Retinal pigment epithelial cell (primary cell): ENCODE results near the gene TIMM13.
"Not testable (repeated sequence)": the region's sequence is repeated elsewhere in the genome, so short reads cannot be mapped to it uniquely, and the experiment has no call there.

Experiments
- DNase-seq: peaks from one replicate; pipeline ENCODE4 v3.0.0-alpha.2; 2010; ENCODE audit warnings: low read depth
- H3K4me3 ChIP-seq: 2 replicates; pipeline ENCODE4 v1.5.1; 2011; ENCODE audit warnings: mild to moderate bottlenecking, low read length, control low read depth, moderate library complexity
- TF ChIP-seq, protein P1 (sequence below): conservative IDR thresholded peaks from 2 replicates; pipeline ENCODE4 v1.5.1; 2011; ENCODE audit warnings: low read depth, low read length, control low read depth, inconsistent platforms

Gene TIMM13

GRCh38 chr19:2421581-2422306 is 5.6 kb downstream of the TIMM13 start:
- TF ChIP-seq, protein P1, sequence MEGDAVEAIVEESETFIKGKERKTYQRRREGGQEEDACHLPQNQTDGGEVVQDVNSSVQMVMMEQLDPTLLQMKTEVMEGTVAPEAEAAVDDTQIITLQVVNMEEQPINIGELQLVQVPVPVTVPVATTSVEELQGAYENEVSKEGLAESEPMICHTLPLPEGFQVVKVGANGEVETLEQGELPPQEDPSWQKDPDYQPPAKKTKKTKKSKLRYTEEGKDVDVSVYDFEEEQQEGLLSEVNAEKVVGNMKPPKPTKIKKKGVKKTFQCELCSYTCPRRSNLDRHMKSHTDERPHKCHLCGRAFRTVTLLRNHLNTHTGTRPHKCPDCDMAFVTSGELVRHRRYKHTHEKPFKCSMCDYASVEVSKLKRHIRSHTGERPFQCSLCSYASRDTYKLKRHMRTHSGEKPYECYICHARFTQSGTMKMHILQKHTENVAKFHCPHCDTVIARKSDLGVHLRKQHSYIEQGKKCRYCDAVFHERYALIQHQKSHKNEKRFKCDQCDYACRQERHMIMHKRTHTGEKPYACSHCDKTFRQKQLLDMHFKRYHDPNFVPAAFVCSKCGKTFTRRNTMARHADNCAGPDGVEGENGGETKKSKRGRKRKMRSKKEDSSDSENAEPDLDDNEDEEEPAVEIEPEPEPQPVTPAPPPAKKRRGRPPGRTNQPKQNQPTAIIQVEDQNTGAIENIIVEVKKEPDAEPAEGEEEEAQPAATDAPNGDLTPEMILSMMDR: no peak
- no peak overlapping the region for H3K4me3 ChIP-seq
- DNase-seq: no peak

GRCh38 chr19:2420490-2420889 is 6.9 kb downstream of the TIMM13 start:
- TF ChIP-seq, protein P1: no peak
- H3K4me3 ChIP-seq: no peak overlapping the region
- no peak for DNase-seq

DNA sequence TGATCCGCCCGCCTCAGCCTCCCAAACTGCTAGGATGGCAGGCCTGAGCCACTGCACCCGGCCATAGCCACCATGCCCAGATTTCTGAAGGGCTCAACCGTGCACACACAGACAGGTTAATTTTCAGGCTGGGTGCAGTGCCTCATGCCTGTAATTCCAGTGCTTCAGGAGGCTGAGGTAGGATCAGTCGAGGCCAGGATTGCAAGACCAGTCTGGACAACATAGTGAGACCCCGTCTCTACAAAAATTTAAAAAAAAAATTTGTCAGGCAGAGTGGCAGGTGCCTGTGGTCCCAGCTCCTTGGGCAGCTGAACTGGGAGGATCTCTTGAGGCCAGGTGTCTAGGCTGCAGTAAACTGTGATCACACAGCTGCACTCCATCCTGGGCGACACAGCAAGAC is 7.6 kb downstream of the TIMM13 start:
- DNase-seq: no peak
- TF ChIP-seq, protein P1: no peak
- no peak overlapping the region for H3K4me3 ChIP-seq

- no peak overlapping the region for H3K4me3 ChIP-seq
- no peak for DNase-seq
- TF ChIP-seq, protein P1: no peak
Observed at GRCh38 chr19:2417881-2418406, 9.4 kb downstream of the TIMM13 start.

DNA sequence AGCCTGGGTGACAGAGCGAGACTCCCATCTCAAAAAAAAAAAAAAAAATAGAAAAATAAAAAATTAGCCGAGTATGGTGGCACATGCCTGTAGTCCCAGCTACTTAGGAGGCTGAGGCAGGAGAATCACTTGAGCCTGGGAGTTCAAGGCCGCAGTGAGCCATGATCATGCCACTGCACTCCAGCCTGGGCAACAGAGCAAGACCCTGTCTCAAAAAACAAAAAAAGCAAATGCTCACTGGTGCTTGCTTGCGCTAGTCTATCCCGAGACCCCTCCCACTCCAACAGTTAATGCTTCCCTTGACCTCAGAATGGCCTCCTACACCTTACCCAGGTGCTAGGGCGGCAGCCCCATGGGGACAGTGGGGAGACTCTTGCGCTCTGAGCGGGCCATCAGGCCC is 9.9 kb downstream of the TIMM13 start:
- not testable (repeated sequence) for H3K4me3 ChIP-seq, DNase-seq

DNA sequence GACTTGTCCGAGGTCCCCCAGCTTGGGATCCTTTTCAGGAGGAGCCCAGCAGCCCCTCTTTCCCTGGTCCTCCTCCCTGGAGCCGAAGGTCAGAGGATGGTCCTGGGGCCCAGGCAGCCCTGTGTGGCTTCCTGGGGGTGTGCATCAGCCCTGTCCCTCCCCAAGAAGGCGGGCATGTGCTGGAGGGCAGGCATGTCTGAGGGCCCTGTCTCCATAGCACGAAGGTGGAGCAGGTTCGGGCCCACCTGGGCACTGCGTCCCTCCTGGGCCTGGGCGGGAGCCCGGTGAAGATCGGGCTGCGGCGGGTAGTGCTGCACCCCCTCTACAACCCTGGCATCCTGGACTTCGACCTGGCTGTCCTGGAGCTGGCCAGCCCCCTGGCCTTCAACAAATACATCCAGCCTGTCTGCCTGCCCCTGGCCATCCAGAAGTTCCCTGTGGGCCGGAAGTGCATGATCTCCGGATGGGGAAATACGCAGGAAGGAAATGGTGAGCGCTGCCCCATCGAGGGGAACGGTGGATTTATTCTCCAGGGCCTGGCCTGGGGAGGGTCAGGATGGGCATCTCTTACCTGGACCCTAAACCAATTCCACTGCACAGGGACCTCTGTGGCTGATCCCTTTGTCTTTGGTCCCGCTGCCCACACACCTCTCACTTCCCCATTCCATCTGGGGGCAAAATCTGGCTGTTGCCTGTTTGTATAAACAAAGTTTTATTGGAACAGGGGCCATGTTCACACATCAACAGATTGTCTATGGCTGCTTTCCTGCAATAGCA is 10.9 kb downstream of the TIMM13 start:
- TF ChIP-seq, protein P1: no peak
- H3K4me3 ChIP-seq: no peak overlapping the region
- no peak for DNase-seq

DNA sequence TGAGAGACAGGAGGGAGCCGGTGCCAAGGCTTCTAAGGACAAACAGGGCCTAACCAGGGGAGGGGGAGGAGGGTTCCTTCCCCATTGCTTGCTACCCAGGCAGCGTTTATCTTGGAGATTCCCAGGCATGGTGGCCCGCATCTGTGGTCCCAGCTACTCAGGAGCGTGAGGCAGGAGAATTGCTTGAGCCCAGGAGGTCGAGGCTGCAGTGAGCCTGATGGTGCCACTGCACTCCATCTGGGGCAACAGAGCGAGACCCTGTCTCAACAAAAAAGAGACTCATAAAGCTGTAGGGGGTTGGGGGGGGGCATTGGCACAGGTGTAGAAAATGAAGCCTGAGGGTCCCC is 11.4 kb downstream of the TIMM13 start:
- TF ChIP-seq, protein P1: no peak
- no peak for DNase-seq
- no peak overlapping the region for H3K4me3 ChIP-seq
